Effector memory CD8-positive, alpha-beta T cell (primary cell): Measurements from ENCODE around the gene PPM1N.

Experiments used
- ATAC-seq: fragments of 150-1000 bp; cut with Tn5 transposase; replicated peaks from 2 replicates; pipeline ENCODE4 v1.10.0; 2021; ENCODE audit warnings: mild to moderate bottlenecking, moderate library complexity
- DNase-seq, 3 experiments: peaks; one replicate each; pipeline ENCODE4 v3.0.0; 2021
- H3K27ac Mint-ChIP-seq, 2 donors: one replicate each; pipeline ENCODE4 v1.8.0; 2022; ENCODE audit warnings: mild to moderate bottlenecking in 2 of 2, mixed read lengths in 2 of 2, moderate library complexity in 2 of 2
- H3K27me3 Mint-ChIP-seq, 2 donors: one replicate each; pipeline ENCODE4 v1.8.0; 2022; ENCODE audit warnings: mixed read lengths in 2 of 2
- H3K36me3 Mint-ChIP-seq: one replicate; pipeline ENCODE4 v1.8.0; 2022; ENCODE audit warnings: mild to moderate bottlenecking, moderate library complexity, mixed read lengths; ENCODE audit not compliant: insufficient read depth
- H3K4me1 Mint-ChIP-seq, 2 donors: one replicate each; pipeline ENCODE4 v1.8.0; 2022; ENCODE audit warnings: low read depth in 2 of 2, mixed read lengths in 2 of 2
- H3K4me3 Mint-ChIP-seq, 2 donors: one replicate each; pipeline ENCODE4 v1.8.0; 2022; ENCODE audit warnings: mild to moderate bottlenecking in 2 of 2, mixed read lengths in 2 of 2, moderate library complexity in 2 of 2
- H3K9me3 Mint-ChIP-seq, 2 donors: one replicate each; pipeline ENCODE4 v1.8.0; 2022; ENCODE audit warnings: mixed read lengths in 2 of 2

Gene PPM1N

GRCh38 chr19:45464852-45465441, 33.3 kb upstream of the PPM1N start:
- peaks cover 0 to 6% of the 10 kb centered on the region in 2 donors for H3K27me3 Mint-ChIP-seq
- no peak for DNase-seq
- H3K9me3 Mint-ChIP-seq, result no peaks in the 10 kb centered on the region
- H3K36me3 Mint-ChIP-seq, result peaks cover 39% of the 10 kb centered on the region
- no peak overlapping the region for H3K4me3 Mint-ChIP-seq
- ATAC-seq, result no peak
- peaks cover 22 to 25% of the 10 kb centered on the region in 2 donors for H3K4me1 Mint-ChIP-seq
- no peak overlapping the region for H3K27ac Mint-ChIP-seq

- Mint-ChIP-seq H3K27me3 (peaks cover 0 to 6% of the 10 kb centered on the region in 2 donors), H3K4me1 (peaks cover 36 to 42% of the 10 kb centered on the region in 2 donors), H3K36me3 (peaks cover 61% of the 10 kb centered on the region), H3K27ac (peak overlapping the region; percentile 96 to 100), H3K4me3 (peak overlapping the region; percentile 94 to 98), H3K9me3 (no peaks in the 10 kb centered on the region)
- DNase-seq (no peak), ATAC-seq (no peak)
Observed at GRCh38 chr19:45467115-45467455, 31.2 kb upstream of the PPM1N start.

- Mint-ChIP-seq H3K36me3 (peaks cover 66% of the 10 kb centered on the region), H3K9me3 (no peaks in the 10 kb centered on the region), H3K27me3 (peaks cover 0 to 9% of the 10 kb centered on the region in 2 donors), H3K4me3 (peak within 1 kb of the TSS; percentile 94 to 98), H3K4me1 (peaks cover 36 to 42% of the 10 kb centered on the region in 2 donors), H3K27ac (peak within 1 kb of the TSS; percentile 96 to 100)
- peak; percentile 96 for DNase-seq
- peak; percentile 27 for ATAC-seq
Observed at GRCh38 chr19:45467456-45468158, 30.6 kb upstream of the PPM1N start, which contains the start of gene FOSB. FOSB (plus strand) TSS chr19:45467996; CDS start chr19:45468587, 591 bp downstream.

- H3K27me3 Mint-ChIP-seq, result peaks cover 0 to 15% of the 10 kb centered on the region in 2 donors
- peaks cover 72% of the 10 kb centered on the region for H3K36me3 Mint-ChIP-seq
- no peaks in the 10 kb centered on the region for H3K9me3 Mint-ChIP-seq
- ATAC-seq (peak; percentile 4), DNase-seq (peak; percentile 60 to 71 (median 61))
- peak overlapping the region; percentile 96 to 100 for H3K27ac Mint-ChIP-seq
- peak overlapping the region; percentile 94 to 98 for H3K4me3 Mint-ChIP-seq
- H3K4me1 Mint-ChIP-seq, result peaks cover 39 to 45% of the 10 kb centered on the region in 2 donors
Observed at GRCh38 chr19:45468159-45468651, 30.0 kb upstream of the PPM1N start.

- Mint-ChIP-seq H3K4me3 (peak overlapping the region; percentile 94 to 98), H3K27ac (peak overlapping the region; percentile 96 to 100), H3K4me1 (peaks cover 39 to 49% of the 10 kb centered on the region in 2 donors), H3K36me3 (peaks cover 78% of the 10 kb centered on the region), H3K9me3 (no peaks in the 10 kb centered on the region), H3K27me3 (peaks cover 0 to 16% of the 10 kb centered on the region in 2 donors)
- ATAC-seq, result peak; percentile 47
- no peak for DNase-seq
Observed at GRCh38 chr19:45468803-45469131, 29.5 kb upstream of the PPM1N start.

- Mint-ChIP-seq H3K4me3 (peak overlapping the region; percentile 94 to 98), H3K36me3 (peaks cover 83% of the 10 kb centered on the region), H3K27me3 (peaks cover 0 to 16% of the 10 kb centered on the region in 2 donors), H3K4me1 (peaks cover 39 to 54% of the 10 kb centered on the region in 2 donors), H3K9me3 (no peaks in the 10 kb centered on the region), H3K27ac (peak overlapping the region; percentile 96 to 100)
- DNase-seq (peak; percentile 89 to 94 (median 91)), ATAC-seq (peak; percentile 53)
Observed at GRCh38 chr19:45469132-45469944, 28.9 kb upstream of the PPM1N start.

- Mint-ChIP-seq H3K4me3 (peak overlapping the region; percentile 94 to 98), H3K36me3 (peaks cover 91% of the 10 kb centered on the region), H3K9me3 (no peaks in the 10 kb centered on the region), H3K4me1 (peaks cover 45 to 60% of the 10 kb centered on the region in 2 donors), H3K27ac (peak overlapping the region; percentile 96 to 100), H3K27me3 (peaks cover 0 to 10% of the 10 kb centered on the region in 2 donors)
- peak; percentile 45 to 57 (median 52) for DNase-seq
- peak; percentile 5 for ATAC-seq
Observed at GRCh38 chr19:45469945-45470761, 28.1 kb upstream of the PPM1N start.

GRCh38 chr19:45470762-45471081, 27.5 kb upstream of the PPM1N start:
- H3K4me3 Mint-ChIP-seq, result peak overlapping the region; percentile 94 to 98
- no peak for ATAC-seq
- DNase-seq, result peak in 1 of 3 experiments; percentile 25
- H3K27ac Mint-ChIP-seq, result peak overlapping the region; percentile 96 to 100
- H3K36me3 Mint-ChIP-seq, result peaks cover 97% of the 10 kb centered on the region
- H3K9me3 Mint-ChIP-seq, result no peaks in the 10 kb centered on the region
- peaks cover 0 to 10% of the 10 kb centered on the region in 2 donors for H3K27me3 Mint-ChIP-seq
- peaks cover 47 to 63% of the 10 kb centered on the region in 2 donors for H3K4me1 Mint-ChIP-seq

- Mint-ChIP-seq H3K27me3 (peaks cover 0 to 10% of the 10 kb centered on the region in 2 donors), H3K36me3 (peaks cover 98% of the 10 kb centered on the region), H3K4me3 (peak overlapping the region; percentile 94 to 98), H3K4me1 (peaks cover 48 to 67% of the 10 kb centered on the region in 2 donors), H3K27ac (peak overlapping the region; percentile 96 to 100), H3K9me3 (no peaks in the 10 kb centered on the region)
- ATAC-seq, result no peak
- peak in 2 of 3 experiments; percentile 25 to 33 for DNase-seq
Observed at GRCh38 chr19:45471111-45471930, 26.9 kb upstream of the PPM1N start.

GRCh38 chr19:45471931-45472562, 26.2 kb upstream of the PPM1N start:
- H3K9me3 Mint-ChIP-seq, result no peaks in the 10 kb centered on the region
- H3K27me3 Mint-ChIP-seq, result peaks cover 0 to 10% of the 10 kb centered on the region in 2 donors
- DNase-seq (peak in 2 of 3 experiments; percentile 28 to 33), ATAC-seq (no peak)
- peaks cover 54 to 70% of the 10 kb centered on the region in 2 donors for H3K4me1 Mint-ChIP-seq
- H3K27ac Mint-ChIP-seq, result peak overlapping the region; percentile 96 to 100
- H3K4me3 Mint-ChIP-seq, result peak overlapping the region; percentile 94 to 98
- peaks cover 100% of the 10 kb centered on the region for H3K36me3 Mint-ChIP-seq

GRCh38 chr19:45472563-45473366, 25.5 kb upstream of the PPM1N start:
- peaks cover 100% of the 10 kb centered on the region for H3K36me3 Mint-ChIP-seq
- peak overlapping the region; percentile 96 to 100 for H3K27ac Mint-ChIP-seq
- no peak for ATAC-seq
- H3K27me3 Mint-ChIP-seq, result peaks cover 0 to 10% of the 10 kb centered on the region in 2 donors
- DNase-seq, result peak; percentile 43 to 44 (median 44)
- peak overlapping the region; percentile 94 to 98 for H3K4me3 Mint-ChIP-seq
- H3K4me1 Mint-ChIP-seq, result peaks cover 53 to 70% of the 10 kb centered on the region in 2 donors
- H3K9me3 Mint-ChIP-seq, result no peaks in the 10 kb centered on the region
